Upper lobe of left lung (tissue), 6 donors: ENCODE measurements around the gene TIGD1. TPM values are rescaled to one million over a fixed set of nuclear protein-coding genes. Genes with fewer than 3 reads are reported as not detected.

ENCODE experiments used
- ATAC-seq, 2 donors: fragments of 200-7000 bp; cut with Tn5 transposase; one replicate each; pipeline ENCODE4 v1.9.1; 2022; ENCODE audit warnings: mild to moderate bottlenecking in 2 of 2, moderate library complexity in 2 of 2; ENCODE audit not compliant: low FRiP score in 2 of 2
- DNase-seq, 2 donors: peaks; one replicate each; pipeline ENCODE4 v3.0.0-alpha.2; 2019 to 2020
- H3K27ac ChIP-seq, 4 donors: fragments of 200-600 bp; sonication (generic); one replicate each; pipeline ENCODE4 v1.5.1; 2016 to 2019
- H3K27me3 ChIP-seq, 4 donors: fragments of 200-600 bp; sonication (generic); one replicate each; pipeline ENCODE4 v1.5.1; 2017 to 2019
- H3K36me3 ChIP-seq, 4 donors: fragments of 200-600 bp; sonication (generic); one replicate each; pipeline ENCODE4 v1.5.1; 2016 to 2019
- H3K4me1 ChIP-seq, 4 donors: fragments of 200-600 bp; sonication (generic); one replicate each; pipeline ENCODE4 v1.5.1; 2018 to 2019
- H3K4me3 ChIP-seq, 4 donors: fragments of 200-600 bp; sonication (generic); one replicate each; pipeline ENCODE4 v1.5.1; 2017 to 2019; ENCODE audit warnings: mild to moderate bottlenecking in 2 of 4, moderate library complexity in 1 of 4
- H3K9me3 ChIP-seq, 4 donors: fragments of 200-600 bp; sonication (generic); one replicate each; pipeline ENCODE4 v1.5.1; 2018 to 2019
- EP300 ChIP-seq, 4 donors: sonication (generic); formaldehyde crosslinking; IDR thresholded peaks; one replicate each; pipeline ENCODE4 v1.5.1; 2017; ENCODE audit warnings: antibody characterized with exemption in 4 of 4, control low read depth in 2 of 4
- POLR2A ChIP-seq, 4 donors: fragments of 450-650 bp; IDR thresholded peaks; one replicate each; pipeline ENCODE4 v1.5.1; 2016 to 2017; ENCODE audit warnings: antibody characterized with exemption in 4 of 4, mild to moderate bottlenecking in 2 of 4
- POLR2AphosphoS5 ChIP-seq, 2 donors: sonication (generic); formaldehyde crosslinking; IDR thresholded peaks; one replicate each; pipeline ENCODE4 v1.5.1; 2017; ENCODE audit warnings: antibody characterized with exemption in 2 of 2
- WGBS, 2 donors: methylation state at CpG; one replicate each; pipeline ENCODE4 v1.1.5; 2017 to 2018; 5-methylcytosine and 5-hydroxymethylcytosine counted together
- total RNA-seq, 6 donors: library from RNA; depleted of rRNA in 4 of 6; stranded (reverse); fragments of >200 nt in 4 of 6; gene quantifications; one replicate each; pipeline versions ENCODE4 v1.1.0 to v1.2.1, GENCODE V29; 2016 to 2021
- TF ChIP-seq, protein P1 (sequence below), 6 experiments: fragments of 450-650 bp in 4 of 6; fragments of 200-600 bp in 2 of 6; sonication (generic) in 2 of 6; IDR thresholded peaks; one replicate each; pipeline ENCODE4 v1.5.1; 2016 to 2019; ENCODE audit warnings: antibody characterized with exemption in 6 of 6
- donor health status: DM: no; HTN: no; CAD: no; lungs with moderate emphysema.
- donor health status: DM: no; HTN: yes; CAD: no; lungs with severe emphysema.

Gene TIGD1
- total RNA-seq, 6 donors from 2014 or later = 2.6 to 12.6 (median 4.4) TPM

GRCh38 chr2:232586943-232587505 lies 36.7 kb upstream of the TIGD1 start:
- Histone ChIP-seq H3K4me3 (no peak overlapping the region), H3K36me3 (peaks cover 0 to 11% (median 4%) of the 10 kb centered on the region in 4 donors), H3K9me3 (no peaks in the 10 kb centered on the region), H3K4me1 (peaks cover 0 to 6% (median 1%) of the 10 kb centered on the region in 4 donors), H3K27me3 (no peaks in the 10 kb centered on the region), H3K27ac (no peak overlapping the region)
- ATAC-seq (peak in 1 of 2 donors; percentile 29), DNase-seq (no peak)
- 80 to 84% methylated on average over 5 of the region's 5 CpGs for WGBS, 2 donors
- TF ChIP-seq POLR2A (IDR thresholded peaks at IDR 0.05) = no peak
- TF ChIP-seq POLR2AphosphoS5 (IDR thresholded peaks at IDR 0.05) = no peak
- no peak for TF ChIP-seq EP300 (IDR thresholded peaks at IDR 0.05)
- TF ChIP-seq, protein P1, sequence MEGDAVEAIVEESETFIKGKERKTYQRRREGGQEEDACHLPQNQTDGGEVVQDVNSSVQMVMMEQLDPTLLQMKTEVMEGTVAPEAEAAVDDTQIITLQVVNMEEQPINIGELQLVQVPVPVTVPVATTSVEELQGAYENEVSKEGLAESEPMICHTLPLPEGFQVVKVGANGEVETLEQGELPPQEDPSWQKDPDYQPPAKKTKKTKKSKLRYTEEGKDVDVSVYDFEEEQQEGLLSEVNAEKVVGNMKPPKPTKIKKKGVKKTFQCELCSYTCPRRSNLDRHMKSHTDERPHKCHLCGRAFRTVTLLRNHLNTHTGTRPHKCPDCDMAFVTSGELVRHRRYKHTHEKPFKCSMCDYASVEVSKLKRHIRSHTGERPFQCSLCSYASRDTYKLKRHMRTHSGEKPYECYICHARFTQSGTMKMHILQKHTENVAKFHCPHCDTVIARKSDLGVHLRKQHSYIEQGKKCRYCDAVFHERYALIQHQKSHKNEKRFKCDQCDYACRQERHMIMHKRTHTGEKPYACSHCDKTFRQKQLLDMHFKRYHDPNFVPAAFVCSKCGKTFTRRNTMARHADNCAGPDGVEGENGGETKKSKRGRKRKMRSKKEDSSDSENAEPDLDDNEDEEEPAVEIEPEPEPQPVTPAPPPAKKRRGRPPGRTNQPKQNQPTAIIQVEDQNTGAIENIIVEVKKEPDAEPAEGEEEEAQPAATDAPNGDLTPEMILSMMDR (IDR thresholded peaks at IDR 0.05) = no peak

DNA sequence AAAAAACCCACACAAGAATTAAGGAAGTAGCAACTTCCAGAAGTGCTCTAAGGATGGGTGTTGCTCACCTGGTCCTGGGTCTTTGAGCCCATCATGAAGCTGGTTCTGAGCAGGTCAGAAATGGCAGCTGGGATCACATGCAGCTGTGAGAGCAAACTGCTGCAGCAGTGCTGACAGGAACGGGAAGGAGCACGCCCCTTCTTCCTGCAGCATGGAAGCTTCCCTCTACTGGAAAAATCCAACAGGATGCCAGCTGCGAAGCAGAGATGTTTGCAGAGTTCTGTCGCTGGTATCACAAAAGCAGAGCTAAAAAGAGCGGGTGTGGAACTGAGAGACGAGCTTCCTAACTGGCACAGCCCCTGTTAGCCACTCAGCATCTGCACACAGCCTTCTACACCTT lies 33.9 kb upstream of the TIGD1 start:
- H3K9me3 ChIP-seq = no peaks in the 10 kb centered on the region
- H3K4me1 ChIP-seq = peaks cover 0 to 6% (median 1%) of the 10 kb centered on the region in 4 donors
- no peak for TF ChIP-seq POLR2A (IDR thresholded peaks at IDR 0.05)
- TF ChIP-seq, protein P1 (IDR thresholded peaks at IDR 0.05) = no peak
- no peak for TF ChIP-seq POLR2AphosphoS5 (IDR thresholded peaks at IDR 0.05)
- TF ChIP-seq EP300 (IDR thresholded peaks at IDR 0.05) = no peak
- no peak overlapping the region for H3K4me3 ChIP-seq
- DNase-seq (no peak), ATAC-seq (no peak)
- 70 to 92% methylated on average over 6 of the region's 6 CpGs for WGBS, 2 donors
- H3K27me3 ChIP-seq = no peaks in the 10 kb centered on the region
- no peak overlapping the region for H3K27ac ChIP-seq
- H3K36me3 ChIP-seq = peaks cover 0 to 30% (median 13%) of the 10 kb centered on the region in 4 donors

GRCh38 chr2:232581725-232582124 lies 31.4 kb upstream of the TIGD1 start:
- Histone ChIP-seq H3K36me3 (peaks cover under 1 to 41% (median 17%) of the 10 kb centered on the region in 4 donors), H3K4me1 (no peaks in the 10 kb centered on the region), H3K27ac (no peak overlapping the region), H3K9me3 (no peaks in the 10 kb centered on the region), H3K4me3 (no peak overlapping the region), H3K27me3 (no peaks in the 10 kb centered on the region)
- ATAC-seq = no peak
- TF ChIP-seq, protein P1 (IDR thresholded peaks at IDR 0.05) = no peak
- no peak for TF ChIP-seq POLR2AphosphoS5 (IDR thresholded peaks at IDR 0.05)
- TF ChIP-seq POLR2A (IDR thresholded peaks at IDR 0.05) = no peak
- TF ChIP-seq EP300 (IDR thresholded peaks at IDR 0.05) = no peak
- DNase-seq = no peak

DNA sequence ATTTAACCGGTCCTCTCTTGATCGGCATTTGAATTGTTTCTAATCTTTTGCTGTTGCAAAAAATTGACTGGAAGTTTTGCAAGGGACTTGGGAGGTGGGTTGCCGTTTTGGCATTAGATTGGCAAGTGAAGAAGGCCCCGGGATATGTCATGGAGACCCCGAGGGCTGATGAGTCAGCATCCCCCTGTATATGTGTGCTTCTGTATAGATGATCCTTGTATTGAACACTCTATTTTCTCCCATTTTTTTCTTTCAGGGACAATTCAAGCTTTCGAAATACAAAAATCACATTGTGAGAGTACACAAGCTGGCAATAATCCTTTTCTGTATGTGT lies 30.3 kb upstream of the TIGD1 start:
- TF ChIP-seq POLR2AphosphoS5 (IDR thresholded peaks at IDR 0.05) (no peak), POLR2A (IDR thresholded peaks at IDR 0.05) (no peak)
- Histone ChIP-seq H3K4me3 (no peak overlapping the region), H3K9me3 (no peaks in the 10 kb centered on the region), H3K36me3 (peaks cover 5 to 47% (median 17%) of the 10 kb centered on the region in 4 donors), H3K27me3 (no peaks in the 10 kb centered on the region), H3K27ac (no peak overlapping the region), H3K4me1 (no peaks in the 10 kb centered on the region)
- DNase-seq = no peak
- ATAC-seq = no peak
- WGBS, 2 donors = 62 to 75% methylated on average over 6 of the region's 6 CpGs

- TF ChIP-seq EP300 (IDR thresholded peaks at IDR 0.05) = no peak
- TF ChIP-seq, protein P1 (IDR thresholded peaks at IDR 0.05) = no peak
- no peak for TF ChIP-seq POLR2A (IDR thresholded peaks at IDR 0.05)
- no peak for TF ChIP-seq POLR2AphosphoS5 (IDR thresholded peaks at IDR 0.05)
- Histone ChIP-seq H3K4me3 (no peak overlapping the region), H3K27me3 (no peaks in the 10 kb centered on the region), H3K36me3 (peaks cover 5 to 65% (median 26%) of the 10 kb centered on the region in 4 donors), H3K4me1 (peaks cover 0 to 2% (median 0%) of the 10 kb centered on the region in 4 donors), H3K27ac (no peak overlapping the region), H3K9me3 (no peaks in the 10 kb centered on the region)
- ATAC-seq = no peak
- no peak for DNase-seq
- WGBS, 2 donors = 95% methylated on average over 2 of the region's 2 CpGs
Measured at GRCh38 chr2:232578626-232579025, 28.3 kb upstream of the TIGD1 start.
